Sigmoid colon (tissue), 4 donors: ENCODE measurements around the gene CYTH3.

Experiments used
- CTCF ChIP-seq, 4 experiments: fragments of 450-650 bp in 3 of 4; fragments of 200-600 bp in 1 of 4; IDR thresholded peaks; one replicate each; pipeline ENCODE4 v1.5.1; 2016 to 2019; ENCODE audit warnings: antibody characterized with exemption in 4 of 4, mild to moderate bottlenecking in 3 of 4, moderate library complexity in 2 of 4
- EP300 ChIP-seq, 4 donors: sonication (generic); formaldehyde crosslinking; IDR thresholded peaks; one replicate each; pipeline ENCODE4 v1.6.1; 2017; ENCODE audit warnings: antibody characterized with exemption in 4 of 4
- POLR2A ChIP-seq, 2 donors: fragments of 450-650 bp; IDR thresholded peaks; one replicate each; pipeline ENCODE4 v1.6.1; 2016; ENCODE audit warnings: antibody characterized with exemption in 2 of 2, mild to moderate bottlenecking in 2 of 2, moderate library complexity in 2 of 2
- POLR2AphosphoS5 ChIP-seq, 4 donors: sonication (generic); formaldehyde crosslinking; IDR thresholded peaks; one replicate each; pipeline ENCODE4 v1.6.1; 2017; ENCODE audit warnings: antibody characterized with exemption in 4 of 4

DNA sequence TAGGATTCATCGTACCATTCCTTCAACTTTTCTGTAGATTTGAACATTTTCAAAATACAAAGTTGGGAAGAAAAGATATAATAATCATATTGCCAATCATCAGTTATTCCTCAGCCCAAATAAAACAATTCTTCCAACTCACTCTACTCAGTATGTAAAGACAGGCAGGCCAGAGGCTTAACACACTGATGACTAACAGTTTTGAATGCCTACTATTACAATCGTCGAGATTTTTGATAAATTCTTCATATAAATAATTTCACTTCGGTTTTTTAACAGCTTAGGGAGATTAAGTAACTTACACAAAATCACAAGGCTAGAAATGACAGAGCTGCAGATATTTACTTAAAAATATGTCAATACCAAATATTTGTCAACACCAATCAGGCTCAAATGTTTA, 17.6 kb downstream of the CYTH3 start:
- TF ChIP-seq POLR2AphosphoS5 (IDR thresholded peaks at IDR 0.05) = no peak
- no peak for TF ChIP-seq CTCF (IDR thresholded peaks at IDR 0.05)
- no peak for TF ChIP-seq POLR2A (IDR thresholded peaks at IDR 0.05)
- TF ChIP-seq EP300 (IDR thresholded peaks at IDR 0.05) = no peak
